Astrocyte (in vitro differentiated cells and primary cell): Measurements from ENCODE around the gene TOGARAM2.

Experiments used
- EZH2 ChIP-seq: IDR thresholded peaks from 2 replicates; pipeline ENCODE4 v1.6.1; 2012; ENCODE audit warnings: mild to moderate bottlenecking, low read length, inconsistent platforms; ENCODE audit not compliant: insufficient read depth
- TF ChIP-seq, protein P1 (sequence below): IDR thresholded peaks from 2 replicates; pipeline ENCODE4 v1.5.1; 2011; ENCODE audit warnings: low read depth, mild to moderate bottlenecking, inconsistent platforms, low read length, moderate library complexity; ENCODE audit not compliant: insufficient read depth

DNA sequence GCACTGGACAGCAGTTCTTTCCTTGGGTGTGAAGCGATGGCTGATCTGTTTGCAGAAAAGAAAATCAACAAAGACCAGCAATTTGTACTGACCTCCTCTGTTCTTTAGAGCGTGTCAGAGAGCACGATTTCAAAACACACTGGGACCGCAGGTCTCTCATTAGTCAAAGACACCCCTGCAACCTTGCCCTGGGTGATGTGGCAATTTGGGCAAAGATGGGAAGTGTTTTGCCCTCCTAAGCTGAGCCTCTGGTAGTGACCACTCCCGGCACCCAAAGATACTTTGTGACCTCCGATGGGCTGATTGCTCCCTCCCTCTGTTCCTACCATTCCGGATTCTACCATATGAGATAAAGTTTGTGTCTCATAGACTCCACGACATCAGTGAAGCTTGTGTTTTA lies 115.9 kb downstream of the TOGARAM2 start:
- TF ChIP-seq, protein P1, sequence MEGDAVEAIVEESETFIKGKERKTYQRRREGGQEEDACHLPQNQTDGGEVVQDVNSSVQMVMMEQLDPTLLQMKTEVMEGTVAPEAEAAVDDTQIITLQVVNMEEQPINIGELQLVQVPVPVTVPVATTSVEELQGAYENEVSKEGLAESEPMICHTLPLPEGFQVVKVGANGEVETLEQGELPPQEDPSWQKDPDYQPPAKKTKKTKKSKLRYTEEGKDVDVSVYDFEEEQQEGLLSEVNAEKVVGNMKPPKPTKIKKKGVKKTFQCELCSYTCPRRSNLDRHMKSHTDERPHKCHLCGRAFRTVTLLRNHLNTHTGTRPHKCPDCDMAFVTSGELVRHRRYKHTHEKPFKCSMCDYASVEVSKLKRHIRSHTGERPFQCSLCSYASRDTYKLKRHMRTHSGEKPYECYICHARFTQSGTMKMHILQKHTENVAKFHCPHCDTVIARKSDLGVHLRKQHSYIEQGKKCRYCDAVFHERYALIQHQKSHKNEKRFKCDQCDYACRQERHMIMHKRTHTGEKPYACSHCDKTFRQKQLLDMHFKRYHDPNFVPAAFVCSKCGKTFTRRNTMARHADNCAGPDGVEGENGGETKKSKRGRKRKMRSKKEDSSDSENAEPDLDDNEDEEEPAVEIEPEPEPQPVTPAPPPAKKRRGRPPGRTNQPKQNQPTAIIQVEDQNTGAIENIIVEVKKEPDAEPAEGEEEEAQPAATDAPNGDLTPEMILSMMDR = no peak
- TF ChIP-seq EZH2 = no peak
